Caco-2 (cell line): ENCODE results near the gene PPM1K. TPM values are rescaled to one million over a fixed set of nuclear protein-coding genes. Genes with fewer than 3 reads are reported as not detected.

Experiments used
- BruUV-seq: library from RNA; stranded (reverse); fragments of 400-500 nt; replicated peaks from 2 replicates; lab custom pipeline; 2021; lab: Mats Ljungman, UMichigan
- CTCF ChIA-PET: fragments of 300-600 bp; sonication (Branson Sonifier 250); formaldehyde crosslinking; loops from one replicate; lab custom pipeline; 2022; ENCODE audit warnings: antibody characterized with exemption; lab: Charles Lee
- POLR2A ChIA-PET: fragments of 300-600 bp; sonication (Branson Sonifier 250); formaldehyde crosslinking; loops from one replicate; lab custom pipeline; 2022; ENCODE audit warnings: antibody characterized with exemption; lab: Charles Lee
- DNase-seq, 2 experiments: peaks; one replicate each; pipeline versions ENCODE4 v3.0.0 to v3.0.0-alpha.2; 2020 to 2022
- H3K27me3 ChIP-seq: replicated peaks from 2 replicates; pipeline ENCODE4 v1.6.0; 2011; ENCODE audit warnings: low read length; ENCODE audit not compliant: control insufficient read depth, insufficient read depth
- H3K36me3 ChIP-seq: 2 replicates; pipeline ENCODE4 v1.5.1; 2011; ENCODE audit warnings: low read length; ENCODE audit not compliant: control insufficient read depth, insufficient read depth
- H3K4me1 ChIP-seq: fragments of 250-450 bp; sonication (Bioruptor Pico); 2 replicates; pipeline ENCODE4 v1.5.1; 2020; ENCODE audit warnings: mild to moderate bottlenecking
- H3K4me3 ChIP-seq: 2 replicates; pipeline ENCODE4 v1.5.1; 2011; ENCODE audit warnings: low read depth, mild to moderate bottlenecking, control low read depth, low read length
- H3K9me3 ChIP-seq: fragments of 250-450 bp; sonication (Bioruptor Pico); 2 replicates; pipeline ENCODE4 v1.5.1; 2020; ENCODE audit warnings: mild to moderate bottlenecking, moderate library complexity
- H3K27ac Mint-ChIP-seq: one replicate; pipeline ENCODE4 v1.8.0; 2022; ENCODE audit warnings: mixed read lengths; ENCODE audit not compliant: unreplicated experiment
- H3K27me3 Mint-ChIP-seq: one replicate; pipeline ENCODE4 v1.8.0; 2022; ENCODE audit warnings: mixed read lengths; ENCODE audit not compliant: insufficient read depth, unreplicated experiment
- H3K36me3 Mint-ChIP-seq: one replicate; pipeline ENCODE4 v1.8.0; 2022; ENCODE audit warnings: mild to moderate bottlenecking, mixed read lengths; ENCODE audit not compliant: insufficient read depth, unreplicated experiment
- H3K4me1 Mint-ChIP-seq: one replicate; pipeline ENCODE4 v1.8.0; 2022; ENCODE audit warnings: low read depth, mixed read lengths; ENCODE audit not compliant: unreplicated experiment
- H3K4me3 Mint-ChIP-seq: one replicate; pipeline ENCODE4 v1.8.0; 2022; ENCODE audit warnings: mild to moderate bottlenecking, moderate library complexity, mixed read lengths; ENCODE audit not compliant: unreplicated experiment
- H3K9me3 Mint-ChIP-seq: one replicate; pipeline ENCODE4 v1.8.0; 2022; ENCODE audit warnings: mixed read lengths; ENCODE audit not compliant: unreplicated experiment
- intact Hi-C: fragments of 100-400 bp; cut with micrococcal nuclease; formaldehyde crosslinking; loops from one replicate; pipeline ENCODE4 v1.10.0; 2022; ENCODE audit not compliant: unreplicated experiment
- total RNA-seq: library from RNA; stranded (reverse); gene quantifications from 2 replicates; pipeline ENCODE4 v1.2.3, GENCODE V29; 2022
- TF ChIP-seq, protein P1 (sequence below), 2 experiments: fragments of 200-600 bp in 1 of 2; IDR thresholded peaks; 1 replicate in 1 of 2; 2 replicates in 1 of 2; pipeline versions ENCODE4 v1.5.1 to v1.8.0; 2011 to 2022; ENCODE audit warnings: antibody characterized with exemption in 1 of 2, control low read depth in 1 of 2, inconsistent platforms in 1 of 2, low read depth in 1 of 2, low read length in 1 of 2, mild to moderate bottlenecking in 1 of 2, moderate library complexity in 1 of 2; ENCODE audit not compliant: insufficient read depth in 1 of 2, severe bottlenecking in 1 of 2, unreplicated experiment in 1 of 2

PPM1K gene
- total RNA-seq, 1 experiment from 2014 or later, result 23.8 TPM

DNA sequence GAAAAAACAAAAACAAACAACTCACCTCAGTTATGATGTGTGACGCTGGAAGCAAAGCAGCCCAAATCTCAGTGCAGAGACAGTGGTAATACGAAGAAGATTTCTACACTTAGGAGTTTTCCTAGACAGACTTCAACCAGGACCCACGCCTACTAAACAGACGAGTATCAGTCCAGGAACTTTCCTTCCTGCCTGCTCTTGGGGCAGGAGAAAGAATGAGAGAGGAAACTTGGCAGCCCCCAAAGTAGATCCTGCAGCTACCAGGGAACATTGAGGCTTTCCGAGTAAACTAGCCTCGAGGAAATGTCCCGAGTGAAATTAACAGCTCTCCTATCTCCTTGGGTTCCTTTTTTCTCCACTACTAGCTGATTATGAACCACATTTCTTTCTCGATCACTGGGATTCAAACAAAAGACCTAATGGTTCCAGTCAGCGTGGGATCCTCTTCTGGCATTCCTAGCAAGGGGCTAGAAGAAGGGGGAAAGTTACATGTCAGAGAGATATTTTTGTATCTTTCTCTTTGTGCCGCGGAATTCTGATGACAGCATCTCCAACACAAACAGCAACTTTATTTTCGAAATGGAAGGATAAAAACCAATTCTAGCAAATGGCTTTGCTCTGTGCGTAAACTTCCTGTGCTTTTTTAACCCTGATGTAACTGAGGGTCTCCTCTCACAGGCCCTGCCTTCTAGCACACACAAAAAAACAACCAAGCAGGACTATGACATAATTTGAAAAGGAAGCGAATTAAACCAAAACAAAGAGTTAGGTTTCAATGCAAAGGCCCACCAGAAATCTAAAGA is 53.2 kb downstream of the PPM1K start:
- Mint-ChIP-seq H3K27me3 (no peaks in the 10 kb centered on the region), H3K4me3 (no peak overlapping the region), H3K4me1 (no peaks in the 10 kb centered on the region), H3K36me3 (no peaks in the 10 kb centered on the region), H3K9me3 (peaks cover 9% of the 10 kb centered on the region), H3K27ac (no peak overlapping the region)
- intact Hi-C loops, result no loop called here
- Histone ChIP-seq H3K4me3 (no peak overlapping the region), H3K27me3 (no peaks in the 10 kb centered on the region), H3K4me1 (no peaks in the 10 kb centered on the region), H3K9me3 (no peaks in the 10 kb centered on the region), H3K36me3 (no peaks in the 10 kb centered on the region)
- CTCF ChIA-PET, result interaction anchor here (1.9 kb wide), 1 partner anchor 12 kb away, joined by 6 read pairs; no protein-coding TSS in a partner anchor
- no peak for DNase-seq
- BruUV-seq, result no TSS peak
- TF ChIP-seq, protein P1, sequence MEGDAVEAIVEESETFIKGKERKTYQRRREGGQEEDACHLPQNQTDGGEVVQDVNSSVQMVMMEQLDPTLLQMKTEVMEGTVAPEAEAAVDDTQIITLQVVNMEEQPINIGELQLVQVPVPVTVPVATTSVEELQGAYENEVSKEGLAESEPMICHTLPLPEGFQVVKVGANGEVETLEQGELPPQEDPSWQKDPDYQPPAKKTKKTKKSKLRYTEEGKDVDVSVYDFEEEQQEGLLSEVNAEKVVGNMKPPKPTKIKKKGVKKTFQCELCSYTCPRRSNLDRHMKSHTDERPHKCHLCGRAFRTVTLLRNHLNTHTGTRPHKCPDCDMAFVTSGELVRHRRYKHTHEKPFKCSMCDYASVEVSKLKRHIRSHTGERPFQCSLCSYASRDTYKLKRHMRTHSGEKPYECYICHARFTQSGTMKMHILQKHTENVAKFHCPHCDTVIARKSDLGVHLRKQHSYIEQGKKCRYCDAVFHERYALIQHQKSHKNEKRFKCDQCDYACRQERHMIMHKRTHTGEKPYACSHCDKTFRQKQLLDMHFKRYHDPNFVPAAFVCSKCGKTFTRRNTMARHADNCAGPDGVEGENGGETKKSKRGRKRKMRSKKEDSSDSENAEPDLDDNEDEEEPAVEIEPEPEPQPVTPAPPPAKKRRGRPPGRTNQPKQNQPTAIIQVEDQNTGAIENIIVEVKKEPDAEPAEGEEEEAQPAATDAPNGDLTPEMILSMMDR (IDR thresholded peaks at IDR 0.05; ENCODE audit: insufficient read depth in 1 of 2, low read depth in 1 of 2, low read length in 1 of 2, severe bottlenecking in 1 of 2, unreplicated experiment in 1 of 2), result no peak
- POLR2A ChIA-PET, result no interaction called here

DNA sequence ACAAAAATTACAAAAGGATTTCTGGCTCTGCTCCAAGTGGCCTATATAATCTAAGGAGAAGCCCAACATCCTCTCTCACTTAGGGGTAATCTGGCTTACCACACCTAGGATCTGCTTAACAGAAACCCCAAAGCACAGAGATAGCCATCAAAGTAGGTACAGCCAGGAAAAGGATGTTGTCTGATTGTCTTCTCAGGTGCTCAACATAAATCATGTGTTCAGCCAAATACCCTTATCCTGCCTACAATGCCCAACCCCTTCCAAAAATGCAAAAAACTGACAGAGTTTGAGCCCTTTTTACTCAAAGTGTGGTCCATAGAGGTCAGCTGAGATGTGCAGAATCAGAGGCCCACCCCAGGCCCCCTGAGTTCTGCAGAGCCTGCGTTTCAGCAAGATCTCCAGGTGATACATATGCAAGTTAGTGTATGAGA is 53.9 kb downstream of the PPM1K start:
- CTCF ChIA-PET, result interaction anchor here (1.9 kb wide), 1 partner anchor 11 kb away, joined by 6 read pairs; no protein-coding TSS in a partner anchor
- H3K27ac Mint-ChIP-seq, result no peak overlapping the region
- POLR2A ChIA-PET, result no interaction called here

DNA sequence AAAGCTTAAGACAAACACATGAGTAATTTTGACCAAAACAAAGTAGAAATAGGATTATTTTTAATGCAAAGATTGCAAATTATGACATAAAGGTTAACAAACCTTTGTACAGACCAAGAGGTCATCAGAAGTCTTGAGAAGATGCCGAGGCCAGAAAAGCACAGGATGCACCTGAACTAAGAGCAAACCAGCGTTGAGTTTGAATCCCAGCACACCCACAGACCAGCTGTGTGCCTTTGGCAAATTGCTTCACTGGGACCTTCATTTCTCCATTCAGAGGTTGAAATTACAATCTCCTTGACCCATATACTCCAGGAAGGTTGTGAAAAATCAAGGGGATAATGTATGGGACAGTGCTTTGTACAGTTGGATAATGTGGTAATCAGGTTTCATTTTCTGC is 56.6 kb downstream of the PPM1K start:
- Mint-ChIP-seq H3K36me3 (no peaks in the 10 kb centered on the region), H3K4me3 (no peak overlapping the region), H3K9me3 (peaks cover 7% of the 10 kb centered on the region), H3K27ac (no peak overlapping the region), H3K27me3 (no peaks in the 10 kb centered on the region), H3K4me1 (no peaks in the 10 kb centered on the region)
- no TSS peak for BruUV-seq
- no peak for DNase-seq
- Histone ChIP-seq H3K4me3 (no peak overlapping the region), H3K9me3 (no peaks in the 10 kb centered on the region), H3K36me3 (no peaks in the 10 kb centered on the region), H3K27me3 (no peaks in the 10 kb centered on the region), H3K4me1 (no peaks in the 10 kb centered on the region)
- ChIA-PET CTCF (no interaction called here), POLR2A (interaction anchor here (0.6 kb wide), 1 partner anchor 281 kb away, joined by 3 read pairs; no protein-coding TSS in a partner anchor)
- TF ChIP-seq, protein P1 (IDR thresholded peaks at IDR 0.05; ENCODE audit: insufficient read depth in 1 of 2, low read depth in 1 of 2, low read length in 1 of 2, severe bottlenecking in 1 of 2, unreplicated experiment in 1 of 2), result no peak
- intact Hi-C loops, result no loop called here

More for the DNA sequence above, 53.9 kb downstream of the PPM1K start:
- Mint-ChIP-seq H3K36me3 (no peaks in the 10 kb centered on the region), H3K4me3 (no peak overlapping the region), H3K4me1 (no peaks in the 10 kb centered on the region), H3K27me3 (no peaks in the 10 kb centered on the region), H3K9me3 (peaks cover 7% of the 10 kb centered on the region)
- no TSS peak for BruUV-seq
- intact Hi-C loops, result no loop called here
- Histone ChIP-seq H3K27me3 (no peaks in the 10 kb centered on the region), H3K4me3 (no peak overlapping the region), H3K36me3 (no peaks in the 10 kb centered on the region), H3K9me3 (no peaks in the 10 kb centered on the region), H3K4me1 (no peaks in the 10 kb centered on the region)
- no peak for DNase-seq
- TF ChIP-seq, protein P1 (IDR thresholded peaks at IDR 0.05; ENCODE audit: insufficient read depth in 1 of 2, low read depth in 1 of 2, low read length in 1 of 2, severe bottlenecking in 1 of 2, unreplicated experiment in 1 of 2), result no peak
